SK-N-SH treated with all-trans-retinoic acid at 6 μM for 48 hours (cell line): ENCODE measurements around the gene ERAP2.

Experiments
- ATAC-seq: fragments of 200-7000 bp; cut with Tn5 transposase; 3 replicates; pipeline ENCODE4 v1.9.1; 2020; ENCODE audit warnings: mild to moderate bottlenecking, moderate library complexity
- ARNTL ChIP-seq: fragments of 450-650 bp; formaldehyde crosslinking; IDR thresholded peaks from 2 replicates; pipeline ENCODE4 v1.5.0; 2020; ENCODE audit warnings: low read depth, mild to moderate bottlenecking, moderate library complexity, borderline replicate concordance
- CSDC2 ChIP-seq: fragments of 250-450 bp; sonication (Bioruptor Pico); IDR thresholded peaks from 2 replicates; pipeline ENCODE4 v1.5.0; 2020; ENCODE audit warnings: mild to moderate bottlenecking, moderate library complexity
- ESRRG ChIP-seq: fragments of 250-450 bp; sonication (Bioruptor Pico); IDR thresholded peaks from 2 replicates; pipeline ENCODE4 v1.6.1; 2021; ENCODE audit warnings: mild to moderate bottlenecking
- GLIS3 ChIP-seq: fragments of 250-450 bp; sonication (Bioruptor Pico); IDR thresholded peaks from 2 replicates; pipeline ENCODE4 v1.5.0; 2020; ENCODE audit warnings: mild to moderate bottlenecking, moderate library complexity
- ISL1 ChIP-seq: fragments of 250-450 bp; sonication (Bioruptor Pico); IDR thresholded peaks from 2 replicates; pipeline ENCODE4 v2.1.2; 2022; ENCODE audit warnings: mild to moderate bottlenecking, moderate library complexity
- OSR1 ChIP-seq: fragments of 250-450 bp; sonication (Bioruptor Pico); IDR thresholded peaks from 2 replicates; pipeline ENCODE4 v1.8.0; 2022; ENCODE audit warnings: moderate library complexity, mild to moderate bottlenecking, inconsistent platforms
- PPARA ChIP-seq: fragments of 250-450 bp; sonication (Bioruptor Pico); IDR thresholded peaks from 2 replicates; pipeline ENCODE4 v1.5.0; 2020; ENCODE audit warnings: mild to moderate bottlenecking, borderline replicate concordance
- ZC3H10 ChIP-seq: fragments of 250-450 bp; sonication (Bioruptor Pico); IDR thresholded peaks from 2 replicates; pipeline ENCODE4 v1.5.1; 2021; ENCODE audit warnings: mild to moderate bottlenecking, moderate library complexity
- ZFP3 ChIP-seq: fragments of 250-450 bp; sonication (Bioruptor Pico); IDR thresholded peaks from 2 replicates; pipeline ENCODE4 v1.5.0; 2020; ENCODE audit warnings: mild to moderate bottlenecking, moderate library complexity
- ZFP30 ChIP-seq: fragments of 450-650 bp; formaldehyde crosslinking; IDR thresholded peaks from 2 replicates; pipeline ENCODE4 v1.5.0; 2022; ENCODE audit warnings: mild to moderate bottlenecking, moderate library complexity
- ZNF565 ChIP-seq: fragments of 450-650 bp; formaldehyde crosslinking; conservative IDR thresholded peaks from 2 replicates; pipeline ENCODE4 v1.5.0; 2020; ENCODE audit warnings: low read depth, mild to moderate bottlenecking, moderate library complexity
- TF ChIP-seq, protein P1 (sequence below): fragments of 250-450 bp; sonication (Bioruptor Pico); IDR thresholded peaks from 2 replicates; pipeline ENCODE4 v1.8.0; 2020; ENCODE audit warnings: mild to moderate bottlenecking, moderate library complexity, borderline replicate concordance
- TF ChIP-seq, protein P2 (sequence below): fragments of 250-450 bp; sonication (Bioruptor Pico); IDR thresholded peaks from 2 replicates; pipeline ENCODE4 v1.5.0; 2020; ENCODE audit warnings: mild to moderate bottlenecking, moderate library complexity
- TF ChIP-seq, protein P3 (sequence below): fragments of 250-450 bp; sonication (Bioruptor Pico); IDR thresholded peaks from 2 replicates; pipeline ENCODE4 v1.8.0; 2021; ENCODE audit warnings: low read depth, mild to moderate bottlenecking, moderate library complexity, borderline replicate concordance

ERAP2 gene

DNA sequence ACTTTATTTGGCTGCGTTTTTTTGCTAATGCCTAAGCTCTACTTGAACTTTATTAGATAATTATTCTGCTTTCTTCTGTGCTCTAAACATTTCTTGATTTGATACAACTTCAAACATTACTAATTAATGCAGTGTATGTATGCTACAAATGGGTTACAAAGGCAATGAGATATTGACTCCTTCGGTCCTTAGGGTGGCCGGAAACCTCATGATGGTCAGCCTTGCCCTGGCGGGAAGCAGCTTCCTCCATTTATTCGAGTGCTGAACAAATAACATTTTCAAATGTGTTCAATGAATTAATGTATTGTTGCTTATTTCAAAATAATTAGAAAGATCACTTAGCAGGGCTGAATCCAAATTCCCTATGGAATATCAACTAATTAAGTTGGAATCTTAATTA is 55.7 kb downstream of the ERAP2 start:
- no peak for ATAC-seq
- TF ChIP-seq PPARA (CRISPR knock-in tag) (no peak), CSDC2 (CRISPR knock-in tag) (no peak), ESRRG (CRISPR knock-in tag) (no peak), ARNTL (no peak), ISL1 (no peak), ZC3H10 (no peak)
- TF ChIP-seq, protein P1, sequence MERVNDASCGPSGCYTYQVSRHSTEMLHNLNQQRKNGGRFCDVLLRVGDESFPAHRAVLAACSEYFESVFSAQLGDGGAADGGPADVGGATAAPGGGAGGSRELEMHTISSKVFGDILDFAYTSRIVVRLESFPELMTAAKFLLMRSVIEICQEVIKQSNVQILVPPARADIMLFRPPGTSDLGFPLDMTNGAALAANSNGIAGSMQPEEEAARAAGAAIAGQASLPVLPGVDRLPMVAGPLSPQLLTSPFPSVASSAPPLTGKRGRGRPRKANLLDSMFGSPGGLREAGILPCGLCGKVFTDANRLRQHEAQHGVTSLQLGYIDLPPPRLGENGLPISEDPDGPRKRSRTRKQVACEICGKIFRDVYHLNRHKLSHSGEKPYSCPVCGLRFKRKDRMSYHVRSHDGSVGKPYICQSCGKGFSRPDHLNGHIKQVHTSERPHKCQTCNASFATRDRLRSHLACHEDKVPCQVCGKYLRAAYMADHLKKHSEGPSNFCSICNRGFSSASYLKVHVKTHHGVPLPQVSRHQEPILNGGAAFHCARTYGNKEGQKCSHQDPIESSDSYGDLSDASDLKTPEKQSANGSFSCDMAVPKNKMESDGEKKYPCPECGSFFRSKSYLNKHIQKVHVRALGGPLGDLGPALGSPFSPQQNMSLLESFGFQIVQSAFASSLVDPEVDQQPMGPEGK: no peak

DNA sequence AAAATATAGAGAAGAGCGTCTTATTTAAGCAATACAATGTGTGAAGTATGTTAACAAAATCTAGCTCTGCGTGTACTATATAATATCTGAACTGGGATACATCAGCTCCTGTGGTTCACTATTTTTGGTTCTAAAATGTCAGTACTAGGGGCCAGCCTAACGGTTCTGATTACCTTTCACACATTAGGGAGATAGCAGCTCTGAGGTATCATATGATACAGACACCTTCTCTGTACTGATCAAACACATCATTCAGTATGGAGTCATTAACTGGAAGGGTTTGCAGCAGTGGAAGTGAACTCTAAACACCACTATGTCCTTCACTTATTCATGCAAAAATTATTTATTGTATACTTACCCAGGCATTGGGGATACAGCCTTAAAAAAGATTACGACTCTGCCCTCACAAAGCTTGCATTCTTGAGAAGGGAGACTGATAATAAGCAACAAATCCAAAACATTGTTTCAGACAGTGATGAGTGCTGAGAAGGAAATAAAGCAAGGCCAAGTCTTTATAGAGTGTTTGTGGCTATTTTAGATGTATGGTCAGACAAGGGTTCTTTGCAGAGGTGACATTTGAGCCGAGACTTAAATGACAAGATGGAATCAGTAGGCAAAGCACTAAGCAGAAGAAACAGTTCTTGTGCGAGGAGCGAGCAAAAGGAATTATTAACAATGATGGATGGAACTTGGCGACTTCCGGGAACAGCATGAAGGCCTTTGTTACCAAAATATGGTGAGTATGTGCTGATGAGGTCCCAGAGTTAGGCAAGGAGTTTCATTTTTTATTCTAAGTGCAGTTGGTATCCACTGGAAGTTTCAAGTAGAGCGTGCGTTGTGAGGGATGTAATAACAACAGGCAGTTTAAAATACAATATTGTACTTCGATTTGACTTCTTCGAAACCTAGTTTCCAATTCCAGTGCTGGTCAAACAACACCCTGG is 57.7 kb downstream of the ERAP2 start:
- TF ChIP-seq, protein P2, sequence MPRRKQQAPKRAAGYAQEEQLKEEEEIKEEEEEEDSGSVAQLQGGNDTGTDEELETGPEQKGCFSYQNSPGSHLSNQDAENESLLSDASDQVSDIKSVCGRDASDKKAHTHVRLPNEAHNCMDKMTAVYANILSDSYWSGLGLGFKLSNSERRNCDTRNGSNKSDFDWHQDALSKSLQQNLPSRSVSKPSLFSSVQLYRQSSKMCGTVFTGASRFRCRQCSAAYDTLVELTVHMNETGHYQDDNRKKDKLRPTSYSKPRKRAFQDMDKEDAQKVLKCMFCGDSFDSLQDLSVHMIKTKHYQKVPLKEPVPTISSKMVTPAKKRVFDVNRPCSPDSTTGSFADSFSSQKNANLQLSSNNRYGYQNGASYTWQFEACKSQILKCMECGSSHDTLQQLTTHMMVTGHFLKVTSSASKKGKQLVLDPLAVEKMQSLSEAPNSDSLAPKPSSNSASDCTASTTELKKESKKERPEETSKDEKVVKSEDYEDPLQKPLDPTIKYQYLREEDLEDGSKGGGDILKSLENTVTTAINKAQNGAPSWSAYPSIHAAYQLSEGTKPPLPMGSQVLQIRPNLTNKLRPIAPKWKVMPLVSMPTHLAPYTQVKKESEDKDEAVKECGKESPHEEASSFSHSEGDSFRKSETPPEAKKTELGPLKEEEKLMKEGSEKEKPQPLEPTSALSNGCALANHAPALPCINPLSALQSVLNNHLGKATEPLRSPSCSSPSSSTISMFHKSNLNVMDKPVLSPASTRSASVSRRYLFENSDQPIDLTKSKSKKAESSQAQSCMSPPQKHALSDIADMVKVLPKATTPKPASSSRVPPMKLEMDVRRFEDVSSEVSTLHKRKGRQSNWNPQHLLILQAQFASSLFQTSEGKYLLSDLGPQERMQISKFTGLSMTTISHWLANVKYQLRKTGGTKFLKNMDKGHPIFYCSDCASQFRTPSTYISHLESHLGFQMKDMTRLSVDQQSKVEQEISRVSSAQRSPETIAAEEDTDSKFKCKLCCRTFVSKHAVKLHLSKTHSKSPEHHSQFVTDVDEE: no peak
- TF ChIP-seq ZFP30 (CRISPR knock-in tag): no peak
- TF ChIP-seq OSR1 (CRISPR knock-in tag): no peak
- TF ChIP-seq CSDC2 (CRISPR knock-in tag): no peak
- 0 out of 2 replicates have a peak, but pooled peaks have one; percentile 14 for TF ChIP-seq ZFP3 (CRISPR knock-in tag)
- ATAC-seq: no peak; the same call in 1 of the 3 replicates

DNA sequence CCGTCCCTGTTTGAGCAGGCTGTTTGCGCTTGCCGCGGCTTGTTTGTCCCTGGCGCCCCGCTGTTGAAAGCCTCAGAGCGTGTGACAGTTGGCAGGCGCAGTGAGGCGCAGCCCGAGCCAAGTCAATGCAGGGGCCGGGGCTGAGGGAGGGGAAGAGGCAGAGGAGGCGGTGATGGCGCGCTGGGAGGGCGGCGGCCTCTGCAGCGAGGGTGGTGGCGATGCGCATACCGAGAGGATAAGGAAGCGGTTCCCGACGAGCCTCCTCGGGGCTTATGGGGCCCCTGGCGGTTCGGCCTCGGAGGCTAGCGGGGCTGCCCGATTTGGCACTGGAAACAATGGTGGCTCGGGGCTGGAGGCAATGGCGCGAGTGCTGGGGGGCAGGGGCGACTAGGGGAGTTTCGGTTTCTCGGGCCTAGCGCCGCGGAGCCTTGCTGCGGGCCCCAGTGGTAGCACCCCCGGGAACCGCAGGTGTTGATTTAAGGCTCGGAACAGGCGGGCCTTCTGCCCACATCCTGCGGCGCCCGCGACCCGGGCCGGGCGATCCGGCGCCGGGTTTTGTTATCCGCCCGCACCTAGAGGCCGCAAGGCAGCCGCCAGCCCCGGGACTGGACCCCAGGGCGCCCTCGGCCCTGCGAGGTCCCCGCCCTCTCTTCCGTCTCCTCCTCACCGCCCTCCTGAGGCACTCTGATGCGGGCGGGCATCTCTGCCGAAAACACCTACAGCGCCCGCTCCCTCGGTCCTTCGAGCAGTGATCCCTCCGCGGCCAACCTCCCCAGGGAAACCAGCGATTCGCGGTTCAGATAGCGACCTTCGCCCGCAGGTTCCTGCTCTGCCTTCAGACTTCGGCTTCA is 58.6 kb downstream of the ERAP2 start:
- no peak for TF ChIP-seq ZNF565 (CRISPR knock-in tag)
- TF ChIP-seq, protein P1: peak; percentile 34; the same call in 1 of the 2 replicates
- TF ChIP-seq CSDC2 (CRISPR knock-in tag): no peak
- TF ChIP-seq, protein P2: peak; percentile 26; the same call in 1 of the 2 replicates
- TF ChIP-seq GLIS3 (CRISPR knock-in tag): peak; percentile 55; the same call in 1 of the 2 replicates
- peak; percentile 84 for ATAC-seq

DNA sequence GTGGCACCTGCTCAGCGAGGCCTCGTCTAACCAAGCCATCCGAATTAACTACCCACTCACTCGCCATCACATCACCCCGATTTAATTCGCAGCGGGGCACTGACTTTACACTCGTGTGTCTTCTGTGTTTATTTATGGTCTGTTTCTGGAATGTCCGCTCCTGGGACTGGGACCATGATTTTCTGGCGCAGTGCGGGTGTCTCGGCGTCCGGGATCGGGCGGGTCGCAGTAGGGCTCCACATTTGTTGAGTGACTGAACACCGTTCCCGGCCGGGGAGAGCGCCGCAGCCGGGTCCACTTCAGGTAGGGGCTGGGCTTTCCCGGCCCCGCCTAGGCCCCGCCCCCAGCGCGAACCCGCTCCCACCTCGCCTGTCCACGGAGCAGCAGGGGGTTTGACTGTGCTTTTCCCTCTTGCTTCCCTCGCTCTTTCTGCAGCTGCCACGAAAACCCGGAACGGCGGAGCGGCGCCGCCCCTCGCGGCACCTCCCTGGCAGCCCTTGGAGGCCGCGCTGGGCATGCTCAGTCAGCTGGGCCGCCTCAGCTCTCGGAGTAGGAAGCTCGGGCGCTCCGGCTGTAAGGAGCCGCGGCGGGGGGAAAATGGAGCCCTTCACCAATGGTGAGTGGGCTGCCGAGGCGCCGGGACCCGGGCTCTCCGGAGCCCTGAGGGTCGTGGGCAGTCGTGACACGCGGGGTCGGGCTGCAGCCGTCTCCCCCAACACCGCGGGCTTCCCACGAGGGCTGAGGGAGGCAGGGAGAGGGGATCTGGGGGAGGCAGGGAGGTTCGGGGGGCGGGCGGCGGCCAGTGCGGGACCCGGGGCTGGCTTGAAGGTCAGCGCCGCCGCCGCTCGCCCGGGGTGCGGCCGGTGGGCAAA is 59.5 kb downstream of the ERAP2 start, which contains the start of gene LNPEP:
TSS of gene LNPEP (plus strand) at position 522 of the 872 bp plus-strand sequence. CDS start at position 598, 76 bp downstream.
- peak; percentile 85 for ATAC-seq

More for the DNA sequence above, 59.5 kb downstream of the ERAP2 start, which contains the start of gene LNPEP:
- TF ChIP-seq, protein P3, sequence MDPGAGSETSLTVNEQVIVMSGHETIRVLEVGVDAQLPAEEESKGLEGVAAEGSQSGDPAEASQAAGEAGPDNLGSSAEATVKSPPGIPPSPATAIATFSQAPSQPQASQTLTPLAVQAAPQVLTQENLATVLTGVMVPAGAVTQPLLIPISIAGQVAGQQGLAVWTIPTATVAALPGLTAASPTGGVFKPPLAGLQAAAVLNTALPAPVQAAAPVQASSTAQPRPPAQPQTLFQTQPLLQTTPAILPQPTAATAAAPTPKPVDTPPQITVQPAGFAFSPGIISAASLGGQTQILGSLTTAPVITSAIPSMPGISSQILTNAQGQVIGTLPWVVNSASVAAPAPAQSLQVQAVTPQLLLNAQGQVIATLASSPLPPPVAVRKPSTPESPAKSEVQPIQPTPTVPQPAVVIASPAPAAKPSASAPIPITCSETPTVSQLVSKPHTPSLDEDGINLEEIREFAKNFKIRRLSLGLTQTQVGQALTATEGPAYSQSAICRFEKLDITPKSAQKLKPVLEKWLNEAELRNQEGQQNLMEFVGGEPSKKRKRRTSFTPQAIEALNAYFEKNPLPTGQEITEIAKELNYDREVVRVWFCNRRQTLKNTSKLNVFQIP (CRISPR knock-in tag): no peak
- TF ChIP-seq ZFP3 (CRISPR knock-in tag): no peak
- TF ChIP-seq, protein P2: peak; percentile 67; the same call in 1 of the 2 replicates
- no peak for TF ChIP-seq ZC3H10
